Measurements from ENCODE around the gene LRMDA.

DNA sequence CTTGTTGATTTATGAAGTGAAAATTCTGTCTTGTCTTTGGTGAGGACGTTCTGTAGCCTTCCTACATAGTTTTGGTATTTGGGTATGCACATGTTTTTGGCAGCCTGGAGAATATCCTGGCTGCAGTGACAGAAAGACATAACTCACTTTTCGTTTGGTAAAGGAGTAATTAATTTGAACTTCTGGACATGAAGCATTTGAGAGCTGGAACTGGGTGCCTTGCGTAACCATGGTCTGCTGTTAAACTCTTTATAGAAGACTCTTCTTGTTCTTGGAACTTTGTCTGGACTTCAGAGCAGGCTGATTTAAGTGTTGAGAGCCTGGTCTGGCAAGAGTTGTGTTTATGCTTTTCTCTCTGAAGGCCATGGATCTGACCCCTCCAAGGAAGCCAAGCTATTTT, 231.3 kb downstream of the LRMDA start:
- TF ChIP-seq, protein P1, sequence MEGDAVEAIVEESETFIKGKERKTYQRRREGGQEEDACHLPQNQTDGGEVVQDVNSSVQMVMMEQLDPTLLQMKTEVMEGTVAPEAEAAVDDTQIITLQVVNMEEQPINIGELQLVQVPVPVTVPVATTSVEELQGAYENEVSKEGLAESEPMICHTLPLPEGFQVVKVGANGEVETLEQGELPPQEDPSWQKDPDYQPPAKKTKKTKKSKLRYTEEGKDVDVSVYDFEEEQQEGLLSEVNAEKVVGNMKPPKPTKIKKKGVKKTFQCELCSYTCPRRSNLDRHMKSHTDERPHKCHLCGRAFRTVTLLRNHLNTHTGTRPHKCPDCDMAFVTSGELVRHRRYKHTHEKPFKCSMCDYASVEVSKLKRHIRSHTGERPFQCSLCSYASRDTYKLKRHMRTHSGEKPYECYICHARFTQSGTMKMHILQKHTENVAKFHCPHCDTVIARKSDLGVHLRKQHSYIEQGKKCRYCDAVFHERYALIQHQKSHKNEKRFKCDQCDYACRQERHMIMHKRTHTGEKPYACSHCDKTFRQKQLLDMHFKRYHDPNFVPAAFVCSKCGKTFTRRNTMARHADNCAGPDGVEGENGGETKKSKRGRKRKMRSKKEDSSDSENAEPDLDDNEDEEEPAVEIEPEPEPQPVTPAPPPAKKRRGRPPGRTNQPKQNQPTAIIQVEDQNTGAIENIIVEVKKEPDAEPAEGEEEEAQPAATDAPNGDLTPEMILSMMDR (conservative IDR thresholded peaks at IDR 0.05; ENCODE audit: low read length), result no peak
- no peak for TF ChIP-seq EZH2phosphoT487 (IDR thresholded peaks at IDR 0.05; ENCODE audit: borderline replicate concordance, low read depth, low read length)

Measured in OCI-LY7 (cell line).